Fibroblast of skin of back (primary cell): Measurements from ENCODE around the gene MRPL52.
"Not testable (repeated sequence)": the region's sequence is repeated elsewhere in the genome, so short reads cannot be mapped to it uniquely, and the experiment has no call there.

Experiments
- DNase-seq: peaks from one replicate; pipeline ENCODE4 v3.0.0-alpha.2; 2013

The MRPL52 gene

GRCh38 chr14:22854963-22855724, 25.5 kb downstream of the MRPL52 start:
- no peak for DNase-seq

GRCh38 chr14:22856428-22856827, 26.7 kb downstream of the MRPL52 start:
- DNase-seq = no peak

- not testable (repeated sequence) for DNase-seq
These were observed 30.7 kb downstream of the MRPL52 start for GRCh38 chr14:22860377-22860776.

GRCh38 chr14:22861651-22862050, 32.0 kb downstream of the MRPL52 start:
- DNase-seq = no peak

GRCh38 chr14:22864979-22865378, 35.3 kb downstream of the MRPL52 start:
- DNase-seq = no peak

- DNase-seq = no peak
These were observed 36.0 kb downstream of the MRPL52 start for GRCh38 chr14:22865424-22866405.

GRCh38 chr14:22866874-22867273, 37.2 kb downstream of the MRPL52 start:
- DNase-seq = no peak

- DNase-seq = no peak
These were observed 41.1 kb downstream of the MRPL52 start for GRCh38 chr14:22870811-22871223.

- DNase-seq = peak; percentile 84
These were observed 41.7 kb downstream of the MRPL52 start, which contains the start of gene LRP10 for GRCh38 chr14:22871224-22872032. Gene LRP10, plus strand, starts transcription at chr14:22871740. Its CDS starts 564 bp downstream, at chr14:22872304.

- DNase-seq = peak; percentile 78
These were observed 42.5 kb downstream of the MRPL52 start for GRCh38 chr14:22872033-22872832.

- no peak for DNase-seq
These were observed 43.3 kb downstream of the MRPL52 start for GRCh38 chr14:22872833-22873520.

- no peak for DNase-seq
These were observed 45.5 kb downstream of the MRPL52 start for GRCh38 chr14:22875003-22875747.

- DNase-seq = no peak
These were observed 46.1 kb downstream of the MRPL52 start for GRCh38 chr14:22875748-22876319.

GRCh38 chr14:22877000-22877501, 47.4 kb downstream of the MRPL52 start:
- no peak for DNase-seq

- no peak for DNase-seq
These were observed 48.9 kb downstream of the MRPL52 start for GRCh38 chr14:22878271-22879246.

GRCh38 chr14:22882064-22882463, 52.4 kb downstream of the MRPL52 start:
- DNase-seq = no peak

- peak; percentile 38 for DNase-seq
These were observed 53.0 kb downstream of the MRPL52 start for GRCh38 chr14:22882529-22883172.
